Activated T-cell treated with anti-CD3 and anti-CD28 coated beads, Interleukin-2, amount 50 U/mL, for 72 hours (primary cell): ENCODE results near the gene ATF6. TPM values are rescaled to one million over a fixed set of nuclear protein-coding genes. Genes with fewer than 3 reads are reported as not detected.

Experiments
- ATAC-seq, 2 donors: fragments of 150-1000 bp; cut with Tn5 transposase; replicated peaks in 1 of 2; 2 replicates each; pipeline ENCODE4 v1.10.0; 2021; ENCODE audit warnings: moderate library complexity in 2 of 2, mild to moderate bottlenecking in 1 of 2
- DNase-seq, 2 donors: peaks; one replicate each; pipeline ENCODE4 v3.0.0; 2021 to 2022; ENCODE audit warnings: mixed read lengths in 1 of 2
- H3K27ac Mint-ChIP-seq: one replicate; pipeline ENCODE4 v1.8.0; 2022; ENCODE audit warnings: mild to moderate bottlenecking, moderate library complexity, mixed read lengths
- H3K27me3 Mint-ChIP-seq: one replicate; pipeline ENCODE4 v1.8.0; 2022; ENCODE audit warnings: low read depth, mixed read lengths
- H3K36me3 Mint-ChIP-seq, 2 donors: one replicate each; pipeline ENCODE4 v1.8.0; 2022; ENCODE audit warnings: mixed read lengths in 2 of 2, mild to moderate bottlenecking in 1 of 2; ENCODE audit not compliant: insufficient read depth in 2 of 2
- H3K4me1 Mint-ChIP-seq: one replicate; pipeline ENCODE4 v1.8.0; 2022; ENCODE audit warnings: low read depth, mixed read lengths
- H3K4me3 Mint-ChIP-seq, 2 donors: one replicate each; pipeline ENCODE4 v1.8.0; 2022; ENCODE audit warnings: mild to moderate bottlenecking in 2 of 2, mixed read lengths in 2 of 2, moderate library complexity in 2 of 2
- H3K9me3 Mint-ChIP-seq, 2 donors: one replicate each; pipeline ENCODE4 v1.8.0; 2022; ENCODE audit warnings: mixed read lengths in 2 of 2
- total RNA-seq, 2 donors: library from RNA; stranded (reverse); gene quantifications; one replicate each; pipeline ENCODE4 v1.2.3, GENCODE V29; 2022

Gene ATF6
- total RNA-seq, 2 donors from 2014 or later = 23.7 to 28.4 TPM

GRCh38 chr1:162006081-162006480 lies 240.0 kb downstream of the ATF6 start:
- Mint-ChIP-seq H3K4me1 (peaks cover 14% of the 10 kb centered on the region), H3K4me3 (no peak overlapping the region), H3K27ac (no peak overlapping the region), H3K36me3 (no peaks in the 10 kb centered on the region), H3K9me3 (no peaks in the 10 kb centered on the region), H3K27me3 (no peaks in the 10 kb centered on the region)
- DNase-seq (no peak), ATAC-seq (no peak)

GRCh38 chr1:162007466-162007865 lies 241.3 kb downstream of the ATF6 start:
- ATAC-seq = no peak
- Mint-ChIP-seq H3K27me3 (no peaks in the 10 kb centered on the region), H3K36me3 (no peaks in the 10 kb centered on the region), H3K27ac (no peak overlapping the region), H3K4me3 (no peak overlapping the region), H3K9me3 (no peaks in the 10 kb centered on the region), H3K4me1 (peaks cover 14% of the 10 kb centered on the region)
- DNase-seq = no peak

GRCh38 chr1:162008799-162009198 lies 242.7 kb downstream of the ATF6 start:
- no peak overlapping the region for H3K4me3 Mint-ChIP-seq
- peaks cover 1 to 4% of the 10 kb centered on the region in 2 donors for H3K9me3 Mint-ChIP-seq
- no peaks in the 10 kb centered on the region for H3K27me3 Mint-ChIP-seq
- H3K27ac Mint-ChIP-seq = no peak overlapping the region
- peaks cover 10% of the 10 kb centered on the region for H3K4me1 Mint-ChIP-seq
- peaks cover 0 to 1% of the 10 kb centered on the region in 2 donors for H3K36me3 Mint-ChIP-seq
- DNase-seq (no peak), ATAC-seq (no peak)

GRCh38 chr1:162009501-162010174 lies 243.5 kb downstream of the ATF6 start:
- DNase-seq = no peak
- no peak overlapping the region for H3K27ac Mint-ChIP-seq
- peaks cover 0 to 2% of the 10 kb centered on the region in 2 donors for H3K36me3 Mint-ChIP-seq
- H3K9me3 Mint-ChIP-seq = peaks cover 3 to 5% of the 10 kb centered on the region in 2 donors
- no peak overlapping the region for H3K4me3 Mint-ChIP-seq
- no peaks in the 10 kb centered on the region for H3K27me3 Mint-ChIP-seq
- ATAC-seq = no peak
- peaks cover 2% of the 10 kb centered on the region for H3K4me1 Mint-ChIP-seq

GRCh38 chr1:162010175-162010506 lies 244.0 kb downstream of the ATF6 start:
- Mint-ChIP-seq H3K4me1 (no peaks in the 10 kb centered on the region), H3K36me3 (peaks cover 0 to 2% of the 10 kb centered on the region in 2 donors), H3K9me3 (peaks cover 3 to 5% of the 10 kb centered on the region in 2 donors), H3K27me3 (no peaks in the 10 kb centered on the region), H3K4me3 (no peak overlapping the region), H3K27ac (no peak overlapping the region)
- ATAC-seq = no peak
- no peak for DNase-seq

- ATAC-seq (no peak), DNase-seq (no peak)
- H3K27ac Mint-ChIP-seq = no peak overlapping the region
- H3K4me1 Mint-ChIP-seq = no peaks in the 10 kb centered on the region
- H3K4me3 Mint-ChIP-seq = no peak overlapping the region
- no peaks in the 10 kb centered on the region for H3K27me3 Mint-ChIP-seq
- peaks cover 0 to 2% of the 10 kb centered on the region in 2 donors for H3K36me3 Mint-ChIP-seq
- H3K9me3 Mint-ChIP-seq = peaks cover 3 to 5% of the 10 kb centered on the region in 2 donors
Observed at GRCh38 chr1:162011337-162012012, 245.4 kb downstream of the ATF6 start.

GRCh38 chr1:162013289-162013688 lies 247.2 kb downstream of the ATF6 start:
- H3K36me3 Mint-ChIP-seq = peaks cover 0 to 2% of the 10 kb centered on the region in 2 donors
- no peak overlapping the region for H3K4me3 Mint-ChIP-seq
- ATAC-seq (no peak), DNase-seq (no peak)
- H3K27ac Mint-ChIP-seq = no peak overlapping the region
- H3K27me3 Mint-ChIP-seq = no peaks in the 10 kb centered on the region
- H3K4me1 Mint-ChIP-seq = no peaks in the 10 kb centered on the region
- peaks cover 3 to 5% of the 10 kb centered on the region in 2 donors for H3K9me3 Mint-ChIP-seq

Other genes starting within 250 kb of the ATF6 start
- gene HSPA6, start 241.8 kb upstream of the ATF6 start, total RNA-seq = under 1 TPM; 0.24 to 0.53 TPM
- gene FCGR3A, start 216.5 kb upstream of the ATF6 start, total RNA-seq = 1 to 10 TPM in 1 of 2 donors, under 1 TPM in 1; 0.38 to 1.5 TPM
- gene FCGR3B, start 135.1 kb upstream of the ATF6 start, total RNA-seq = under 1 TPM in 1 of 2 donors, not detected in 1; 0.30 TPM
- not detected for gene FCGR2B, start 103.2 kb upstream of the ATF6 start, total RNA-seq
- under 1 TPM in 1 of 2 donors, not detected in 1; 0.30 TPM for gene FCRLA, start 59.1 kb upstream of the ATF6 start, total RNA-seq
- gene FCRLB, start 44.8 kb upstream of the ATF6 start, total RNA-seq = 1 to 10 TPM in 1 of 2 donors, under 1 TPM in 1; 0.43 to 1.2 TPM
- gene DUSP12, start 16.5 kb upstream of the ATF6 start, total RNA-seq = 10 to 100 TPM; 33.0 to 41.1 TPM